ENCODE measurements around the gene CTBP2. TPM values are rescaled to one million over a fixed set of nuclear protein-coding genes. Genes with fewer than 3 reads are reported as not detected.

The CTBP2 gene
- total and polyA plus RNA-seq, 2 donors from 2014 or later, result 33.1 to 111 TPM

DNA sequence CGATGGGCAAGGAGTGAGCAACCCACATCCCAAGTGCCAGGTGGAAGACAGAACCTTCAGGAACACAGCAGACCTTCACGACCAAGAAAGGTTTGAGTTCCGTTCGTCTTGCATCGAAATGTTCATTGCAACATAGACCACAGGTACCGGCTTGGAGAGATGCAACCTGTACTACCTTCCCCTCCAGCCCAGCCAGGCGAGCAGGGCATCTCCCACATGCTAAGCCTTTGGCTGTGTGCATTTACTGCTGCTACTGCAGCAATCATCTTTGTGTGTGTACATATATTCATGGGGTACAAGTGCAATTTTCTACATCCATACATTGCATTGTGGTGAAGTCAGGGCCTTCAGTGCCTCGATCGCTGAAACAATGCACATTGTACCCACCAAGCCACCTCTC is 58.8 kb downstream of the CTBP2 start:
- H3K9me3 ChIP-seq (ENCODE audit: control insufficient read depth in 2 of 3, insufficient read depth in 1 of 3, low read length in 3 of 3), result no peaks in the 10 kb centered on the region

DNA sequence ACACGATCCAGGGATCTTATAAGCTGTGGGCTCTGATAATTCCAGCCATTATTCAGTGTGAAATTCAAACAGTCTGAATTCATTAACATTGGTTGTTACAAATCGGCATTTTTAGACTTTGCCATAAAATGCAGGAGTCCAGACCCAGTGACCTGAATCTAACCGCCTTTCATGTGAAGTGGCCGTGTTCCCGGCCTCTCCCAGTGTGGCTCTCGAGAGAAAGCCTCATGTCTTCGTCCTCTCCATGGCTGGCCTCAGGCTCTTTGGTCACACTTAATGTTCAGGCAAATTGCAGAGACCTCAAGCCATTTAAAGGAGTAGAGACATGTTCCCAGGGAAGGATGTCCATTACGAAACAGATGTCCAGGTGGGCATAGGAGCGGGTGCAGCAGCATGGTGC is 59.3 kb downstream of the CTBP2 start:
- peaks cover 3 to 40% (median 35%) of the 10 kb centered on the region in 3 donors for H3K4me1 ChIP-seq (ENCODE audit: control insufficient read depth in 2 of 3, insufficient read depth in 2 of 3, low read depth in 1 of 3, low read length in 3 of 3)
- H3K9ac ChIP-seq (ENCODE audit: low read length in 3 of 3), result no peak overlapping the region
- no peaks in the 10 kb centered on the region for H3K27me3 ChIP-seq (ENCODE audit: control insufficient read depth, insufficient read depth, low read length)
- TF ChIP-seq, protein P1, sequence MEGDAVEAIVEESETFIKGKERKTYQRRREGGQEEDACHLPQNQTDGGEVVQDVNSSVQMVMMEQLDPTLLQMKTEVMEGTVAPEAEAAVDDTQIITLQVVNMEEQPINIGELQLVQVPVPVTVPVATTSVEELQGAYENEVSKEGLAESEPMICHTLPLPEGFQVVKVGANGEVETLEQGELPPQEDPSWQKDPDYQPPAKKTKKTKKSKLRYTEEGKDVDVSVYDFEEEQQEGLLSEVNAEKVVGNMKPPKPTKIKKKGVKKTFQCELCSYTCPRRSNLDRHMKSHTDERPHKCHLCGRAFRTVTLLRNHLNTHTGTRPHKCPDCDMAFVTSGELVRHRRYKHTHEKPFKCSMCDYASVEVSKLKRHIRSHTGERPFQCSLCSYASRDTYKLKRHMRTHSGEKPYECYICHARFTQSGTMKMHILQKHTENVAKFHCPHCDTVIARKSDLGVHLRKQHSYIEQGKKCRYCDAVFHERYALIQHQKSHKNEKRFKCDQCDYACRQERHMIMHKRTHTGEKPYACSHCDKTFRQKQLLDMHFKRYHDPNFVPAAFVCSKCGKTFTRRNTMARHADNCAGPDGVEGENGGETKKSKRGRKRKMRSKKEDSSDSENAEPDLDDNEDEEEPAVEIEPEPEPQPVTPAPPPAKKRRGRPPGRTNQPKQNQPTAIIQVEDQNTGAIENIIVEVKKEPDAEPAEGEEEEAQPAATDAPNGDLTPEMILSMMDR (IDR thresholded peaks at IDR 0.05; ENCODE audit: borderline replicate concordance, extremely low read depth, insufficient read depth), result no peak
- no peak for FAIRE-seq
- H3K9me3 ChIP-seq (ENCODE audit: control insufficient read depth in 2 of 3, insufficient read depth in 1 of 3, low read length in 3 of 3), result no peaks in the 10 kb centered on the region
- intact Hi-C loops (cut with DNase I), result no loop called here
- H3K36me3 ChIP-seq (ENCODE audit: control insufficient read depth in 2 of 3, insufficient read depth in 3 of 3, low read length in 3 of 3), result peaks cover 0 to 11% (median 0%) of the 10 kb centered on the region in 3 donors
- H3K27ac ChIP-seq (ENCODE audit: low read depth in 2 of 2, low read length in 2 of 2), result no peak overlapping the region
- no peak overlapping the region for H3K4me3 ChIP-seq (ENCODE audit: low read length in 3 of 3)
- DNase-seq, result no peak

More for the DNA sequence above, 58.8 kb downstream of the CTBP2 start:
- Histone ChIP-seq H3K4me3 (ENCODE audit: low read length in 3 of 3) (no peak overlapping the region), H3K27ac (ENCODE audit: low read depth in 2 of 2, low read length in 2 of 2) (no peak overlapping the region), H3K9ac (ENCODE audit: low read length in 3 of 3) (no peak overlapping the region), H3K36me3 (ENCODE audit: control insufficient read depth in 2 of 3, insufficient read depth in 3 of 3, low read length in 3 of 3) (peaks cover 0 to 11% (median 0%) of the 10 kb centered on the region in 3 donors), H3K27me3 (ENCODE audit: control insufficient read depth, insufficient read depth, low read length) (no peaks in the 10 kb centered on the region), H3K4me1 (ENCODE audit: control insufficient read depth in 2 of 3, insufficient read depth in 2 of 3, low read depth in 1 of 3, low read length in 3 of 3) (peaks cover 0 to 37% (median 33%) of the 10 kb centered on the region in 3 donors)
- no peak for FAIRE-seq
- intact Hi-C loops (cut with DNase I), result no loop called here
- no peak for DNase-seq
- TF ChIP-seq, protein P1 (IDR thresholded peaks at IDR 0.05; ENCODE audit: borderline replicate concordance, extremely low read depth, insufficient read depth), result no peak

DNA sequence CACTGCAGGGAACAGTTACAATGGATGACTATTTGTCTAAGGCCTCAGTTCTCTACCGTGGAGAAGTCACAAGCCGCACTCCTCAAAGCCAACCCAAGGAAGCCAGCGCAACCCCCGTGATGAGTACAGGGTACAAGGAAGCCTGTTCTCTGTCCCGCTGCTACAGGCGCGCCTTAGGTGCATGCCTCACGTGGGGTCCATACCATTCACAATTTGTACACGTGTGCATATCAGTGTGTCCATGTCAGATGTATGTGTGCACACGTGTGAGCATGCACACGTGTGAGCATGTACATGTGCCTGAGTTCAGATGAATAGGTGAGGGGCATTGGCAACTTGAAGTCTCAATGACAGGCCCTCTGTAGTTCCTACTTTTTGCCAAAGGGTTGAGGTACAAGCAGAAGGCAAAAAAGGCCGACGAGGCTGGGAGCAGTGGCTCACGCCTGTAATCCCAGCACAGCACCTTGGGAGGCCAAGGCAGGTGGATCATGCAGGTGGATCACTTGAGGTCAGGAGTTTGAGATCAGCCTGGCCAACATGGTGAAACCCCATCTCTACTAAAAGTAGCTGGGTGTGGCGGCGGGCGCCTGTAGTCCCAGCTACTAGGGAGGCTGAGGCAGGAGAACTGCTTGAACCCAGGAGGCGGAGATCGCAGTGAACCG is 62.8 kb downstream of the CTBP2 start:
- FAIRE-seq (no peak), DNase-seq (no peak)
- intact Hi-C loops (cut with DNase I), result no loop called here
- Histone ChIP-seq H3K4me3 (ENCODE audit: low read length in 3 of 3) (no peak overlapping the region), H3K9me3 (ENCODE audit: control insufficient read depth in 2 of 3, insufficient read depth in 1 of 3, low read length in 3 of 3) (no peaks in the 10 kb centered on the region), H3K27ac (ENCODE audit: low read depth in 2 of 2, low read length in 2 of 2) (no peak overlapping the region), H3K36me3 (ENCODE audit: control insufficient read depth in 2 of 3, insufficient read depth in 3 of 3, low read length in 3 of 3) (peaks cover 0 to 8% (median 4%) of the 10 kb centered on the region in 3 donors), H3K4me1 (ENCODE audit: control insufficient read depth in 2 of 3, insufficient read depth in 2 of 3, low read depth in 1 of 3, low read length in 3 of 3) (peaks cover 3 to 53% (median 29%) of the 10 kb centered on the region in 3 donors), H3K27me3 (ENCODE audit: control insufficient read depth, insufficient read depth, low read length) (no peaks in the 10 kb centered on the region), H3K9ac (ENCODE audit: low read length in 3 of 3) (no peak overlapping the region)
- TF ChIP-seq, protein P1 (IDR thresholded peaks at IDR 0.05; ENCODE audit: borderline replicate concordance, extremely low read depth, insufficient read depth), result no peak

Measured in kidney (tissue), 14 donors.